Measurements from ENCODE around the gene ALPP. TPM values are rescaled to one million over a fixed set of nuclear protein-coding genes. Genes with fewer than 3 reads are reported as not detected.

ALPP gene
- total RNA-seq, 6 experiments from 2014 or later = not detected

- no peak overlapping the region for H3K27ac Mint-ChIP-seq
- H3K36me3 Mint-ChIP-seq (ENCODE audit: low read depth) = no peaks in the 10 kb centered on the region
- H3K4me1 Mint-ChIP-seq (ENCODE audit: low read depth) = no peaks in the 10 kb centered on the region
- peaks cover 45% of the 10 kb centered on the region for H3K27me3 Mint-ChIP-seq (ENCODE audit: insufficient read depth)
- H3K9me3 Mint-ChIP-seq = no peaks in the 10 kb centered on the region
- no peak for TF ChIP-seq CTCF (IDR thresholded peaks at IDR 0.05)
- H3K4me3 Mint-ChIP-seq = no peak overlapping the region
- no peak for DNase-seq
These were observed 31.8 kb downstream of the ALPP start for GRCh38 chr2:232410238-232410900.

GRCh38 chr2:232411901-232412629 lies 33.5 kb downstream of the ALPP start:
- Mint-ChIP-seq H3K36me3 (ENCODE audit: low read depth) (no peaks in the 10 kb centered on the region), H3K27me3 (ENCODE audit: insufficient read depth) (peaks cover 53% of the 10 kb centered on the region), H3K4me1 (ENCODE audit: low read depth) (no peaks in the 10 kb centered on the region), H3K4me3 (no peak overlapping the region), H3K9me3 (no peaks in the 10 kb centered on the region), H3K27ac (no peak overlapping the region)
- DNase-seq = no peak
- no peak for TF ChIP-seq CTCF (IDR thresholded peaks at IDR 0.05)

GRCh38 chr2:232412986-232413385 lies 34.4 kb downstream of the ALPP start:
- H3K4me1 Mint-ChIP-seq (ENCODE audit: low read depth) = no peaks in the 10 kb centered on the region
- H3K27ac Mint-ChIP-seq = no peak overlapping the region
- peaks cover 53% of the 10 kb centered on the region for H3K27me3 Mint-ChIP-seq (ENCODE audit: insufficient read depth)
- H3K4me3 Mint-ChIP-seq = no peak overlapping the region
- DNase-seq = no peak
- no peak for TF ChIP-seq CTCF (IDR thresholded peaks at IDR 0.05)
- H3K9me3 Mint-ChIP-seq = no peaks in the 10 kb centered on the region
- no peaks in the 10 kb centered on the region for H3K36me3 Mint-ChIP-seq (ENCODE audit: low read depth)

- Mint-ChIP-seq H3K27ac (no peak overlapping the region), H3K36me3 (ENCODE audit: low read depth) (no peaks in the 10 kb centered on the region), H3K4me3 (no peak overlapping the region), H3K27me3 (ENCODE audit: insufficient read depth) (peaks cover 62% of the 10 kb centered on the region), H3K4me1 (ENCODE audit: low read depth) (no peaks in the 10 kb centered on the region), H3K9me3 (no peaks in the 10 kb centered on the region)
- DNase-seq = no peak
- no peak for TF ChIP-seq CTCF (IDR thresholded peaks at IDR 0.05)
These were observed 36.7 kb downstream of the ALPP start for GRCh38 chr2:232415138-232415690.

- no peaks in the 10 kb centered on the region for H3K36me3 Mint-ChIP-seq (ENCODE audit: low read depth)
- no peak for DNase-seq
- no peaks in the 10 kb centered on the region for H3K9me3 Mint-ChIP-seq
- H3K4me1 Mint-ChIP-seq (ENCODE audit: low read depth) = no peaks in the 10 kb centered on the region
- TF ChIP-seq CTCF (IDR thresholded peaks at IDR 0.05) = no peak
- no peak overlapping the region for H3K4me3 Mint-ChIP-seq
- no peak overlapping the region for H3K27ac Mint-ChIP-seq
- peaks cover 58% of the 10 kb centered on the region for H3K27me3 Mint-ChIP-seq (ENCODE audit: insufficient read depth)
These were observed 37.4 kb downstream of the ALPP start for GRCh38 chr2:232415736-232416520.

Data from HFFc6 (cell line).